PC-3 (cell line): ENCODE measurements around the gene NRG3. TPM values are rescaled to one million over a fixed set of nuclear protein-coding genes. Genes with fewer than 3 reads are reported as not detected.

Source experiments
- ATAC-seq: fragments of 200-7000 bp; cut with Tn5 transposase; 2 replicates; pipeline ENCODE4 v1.9.1; 2020; ENCODE audit warnings: mild to moderate bottlenecking, moderate library complexity
- BruUV-seq: library from RNA; stranded (reverse); fragments of 400-500 nt; replicated peaks from 2 replicates; lab custom pipeline; 2021; lab: Mats Ljungman, UMichigan
- CTCF ChIA-PET: fragments of 300-600 bp; sonication (Branson Sonifier 250); formaldehyde crosslinking; loops from one replicate; lab custom pipeline; 2022; ENCODE audit warnings: antibody characterized with exemption; lab: Charles Lee
- POLR2A ChIA-PET: fragments of 300-600 bp; sonication (Branson Sonifier 250); formaldehyde crosslinking; loops from one replicate; lab custom pipeline; 2022; ENCODE audit warnings: antibody characterized with exemption; ENCODE audit not compliant: unreplicated experiment; lab: Charles Lee
- DNase-seq: peaks from one replicate; pipeline ENCODE4 v3.0.0-alpha.2; 2015
- H2AFZ ChIP-seq: fragments of 300-600 bp; sonication (generic); 2 replicates; pipeline ENCODE4 v1.6.0; 2016; ENCODE audit warnings: antibody characterized with exemption, low read length
- H3F3A ChIP-seq: fragments of 300-600 bp; sonication (generic); one replicate; pipeline ENCODE4 v1.6.0; 2017; ENCODE audit warnings: antibody characterized with exemption, low read length, control low read depth, mild to moderate bottlenecking; ENCODE audit not compliant: unreplicated experiment
- H3K27ac ChIP-seq: fragments of 300-600 bp; sonication (generic); 2 replicates; pipeline ENCODE4 v1.5.1; 2016; ENCODE audit warnings: mild to moderate bottlenecking, low read length
- H3K27me3 ChIP-seq: fragments of 300-600 bp; sonication (generic); 2 replicates; pipeline ENCODE4 v1.6.1; 2016; ENCODE audit warnings: low read length, mixed read lengths
- H3K36me3 ChIP-seq: fragments of 300-600 bp; sonication (generic); 2 replicates; pipeline ENCODE4 v1.6.1; 2016; ENCODE audit warnings: low read depth, mixed run types, low read length, mixed read lengths
- H3K4me1 ChIP-seq: fragments of 300-600 bp; sonication (generic); 2 replicates; pipeline ENCODE4 v1.5.1; 2016; ENCODE audit warnings: low read length; ENCODE audit not compliant: insufficient read depth
- H3K4me2 ChIP-seq: fragments of 300-600 bp; sonication (generic); 2 replicates; pipeline ENCODE4 v1.6.0; 2016; ENCODE audit warnings: low read length
- H3K4me3 ChIP-seq: fragments of 300-600 bp; sonication (generic); 2 replicates; pipeline ENCODE4 v1.5.1; 2016; ENCODE audit warnings: mild to moderate bottlenecking, low read length, mixed read lengths
- H3K79me2 ChIP-seq: fragments of 300-600 bp; sonication (generic); 2 replicates; pipeline ENCODE4 v1.6.1; 2017; ENCODE audit warnings: low read length, mixed read lengths
- H3K9ac ChIP-seq: fragments of 300-600 bp; sonication (generic); 2 replicates; pipeline ENCODE4 v1.6.0; 2016; ENCODE audit warnings: mild to moderate bottlenecking, low read length
- H3K9me2 ChIP-seq: fragments of 300-600 bp; sonication (generic); replicated peaks from 2 replicates; pipeline ENCODE4 v1.6.1; 2016; ENCODE audit warnings: mixed run types, low read length, mixed read lengths
- H3K9me3 ChIP-seq: fragments of 300-600 bp; sonication (generic); 2 replicates; pipeline ENCODE4 v1.6.1; 2016; ENCODE audit warnings: low read length, mixed read lengths
- H4K20me1 ChIP-seq: fragments of 300-600 bp; sonication (generic); 2 replicates; pipeline ENCODE4 v1.6.1; 2016; ENCODE audit warnings: low read length, mixed read lengths
- EZH2 ChIP-seq: fragments of 300-600 bp; sonication (generic); IDR thresholded peaks from one replicate; pipeline ENCODE4 v1.6.1; 2017; ENCODE audit warnings: antibody characterized with exemption, mild to moderate bottlenecking, low read length; ENCODE audit not compliant: unreplicated experiment
- EZH2phosphoT487 ChIP-seq: fragments of 300-600 bp; sonication (generic); IDR thresholded peaks from 2 replicates; pipeline ENCODE4 v1.6.1; 2018; ENCODE audit warnings: mild to moderate bottlenecking, antibody characterized with exemption, low read length, borderline replicate concordance
- intact Hi-C: fragments of 100-400 bp; cut with micrococcal nuclease; formaldehyde crosslinking; loops from 2 replicates; pipeline ENCODE4 v1.9.0; 2023
- total RNA-seq: library from RNA; depleted of rRNA; stranded (reverse); fragments of >200 nt; gene quantifications from 2 replicates; pipeline ENCODE4 v1.2.3, GENCODE V29; 2014
- TF ChIP-seq, protein P1 (sequence below): fragments of 300-600 bp; sonication (generic); conservative IDR thresholded peaks from 2 replicates; pipeline ENCODE4 v1.5.1; 2017; ENCODE audit warnings: antibody characterized with exemption, low read depth, mild to moderate bottlenecking, low read length

Gene NRG3
- total RNA-seq, 1 experiment from 2014 or later, result not detected

DNA sequence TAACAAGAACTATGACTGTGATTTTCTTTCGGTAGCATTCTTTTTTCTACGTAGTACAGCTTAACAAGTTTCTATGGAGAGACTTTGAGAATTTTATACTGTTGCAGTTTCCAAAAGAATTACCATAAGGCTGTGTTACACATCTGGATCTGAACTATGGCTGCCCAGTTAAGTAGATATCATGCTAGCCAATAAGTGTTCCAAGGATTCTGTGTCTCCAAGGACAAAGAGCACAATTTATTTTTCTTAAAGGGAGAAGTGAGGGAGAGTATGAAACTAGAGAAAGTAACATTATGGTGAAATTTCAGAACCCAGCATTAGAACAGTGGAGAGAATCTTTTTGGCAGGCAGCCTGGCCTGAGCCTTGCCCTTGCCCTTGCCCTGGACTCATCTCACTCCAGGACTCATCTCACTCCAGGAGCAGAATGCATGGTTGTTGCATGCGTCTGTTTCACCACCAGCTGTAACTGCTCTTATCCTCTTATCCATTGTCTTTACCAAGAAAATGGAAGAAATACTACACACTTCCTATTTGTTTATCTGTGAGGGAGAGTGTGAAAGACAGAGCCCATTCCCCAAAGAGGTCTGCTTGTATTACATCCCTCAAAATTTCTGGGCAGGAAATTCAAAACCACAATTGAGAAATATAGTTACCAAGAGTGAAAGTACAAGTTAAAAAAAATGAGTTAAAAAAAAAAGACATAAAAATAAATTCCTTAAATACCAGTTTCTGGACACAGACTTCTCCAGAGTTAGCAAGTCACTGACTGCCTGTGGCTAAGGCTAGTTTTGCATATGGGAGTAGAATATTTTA is 1067.5 kb downstream of the NRG3 start:
- no TSS peak for BruUV-seq

DNA sequence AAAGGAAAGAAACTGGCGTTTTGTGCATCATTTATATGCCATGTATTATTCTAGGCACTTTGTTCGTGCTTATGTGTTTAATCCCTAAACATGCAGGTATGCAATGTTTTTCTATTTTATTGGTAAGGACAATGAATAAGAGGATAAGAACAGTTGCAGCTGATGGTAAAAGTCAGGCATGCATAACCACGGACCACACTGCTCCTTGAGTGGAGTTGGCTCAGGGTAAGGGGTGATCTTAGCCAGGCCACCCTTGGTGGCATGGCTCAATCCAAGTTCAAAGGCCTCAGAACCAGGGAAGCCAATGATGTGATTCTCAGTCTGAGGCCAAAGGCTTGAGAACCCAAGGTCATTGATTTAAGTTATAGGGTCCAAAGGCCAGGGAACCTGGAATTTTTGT is 1068.1 kb downstream of the NRG3 start:
- Histone ChIP-seq H3K9me2 (no peaks in the 10 kb centered on the region), H3K4me2 (no peak overlapping the region), H3F3A (no peaks in the 10 kb centered on the region), H3K36me3 (no peaks in the 10 kb centered on the region), H3K4me1 (no peaks in the 10 kb centered on the region), H3K9me3 (no peaks in the 10 kb centered on the region; the same call in 1 of the 2 replicates), H4K20me1 (no peaks in the 10 kb centered on the region), H3K79me2 (no peaks in the 10 kb centered on the region), H3K27ac (no peak overlapping the region), H3K9ac (no peak overlapping the region), H3K27me3 (no peaks in the 10 kb centered on the region), H3K4me3 (no peak overlapping the region), H2AFZ (no peak overlapping the region)
- TF ChIP-seq, protein P1, sequence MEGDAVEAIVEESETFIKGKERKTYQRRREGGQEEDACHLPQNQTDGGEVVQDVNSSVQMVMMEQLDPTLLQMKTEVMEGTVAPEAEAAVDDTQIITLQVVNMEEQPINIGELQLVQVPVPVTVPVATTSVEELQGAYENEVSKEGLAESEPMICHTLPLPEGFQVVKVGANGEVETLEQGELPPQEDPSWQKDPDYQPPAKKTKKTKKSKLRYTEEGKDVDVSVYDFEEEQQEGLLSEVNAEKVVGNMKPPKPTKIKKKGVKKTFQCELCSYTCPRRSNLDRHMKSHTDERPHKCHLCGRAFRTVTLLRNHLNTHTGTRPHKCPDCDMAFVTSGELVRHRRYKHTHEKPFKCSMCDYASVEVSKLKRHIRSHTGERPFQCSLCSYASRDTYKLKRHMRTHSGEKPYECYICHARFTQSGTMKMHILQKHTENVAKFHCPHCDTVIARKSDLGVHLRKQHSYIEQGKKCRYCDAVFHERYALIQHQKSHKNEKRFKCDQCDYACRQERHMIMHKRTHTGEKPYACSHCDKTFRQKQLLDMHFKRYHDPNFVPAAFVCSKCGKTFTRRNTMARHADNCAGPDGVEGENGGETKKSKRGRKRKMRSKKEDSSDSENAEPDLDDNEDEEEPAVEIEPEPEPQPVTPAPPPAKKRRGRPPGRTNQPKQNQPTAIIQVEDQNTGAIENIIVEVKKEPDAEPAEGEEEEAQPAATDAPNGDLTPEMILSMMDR, result no peak
- TF ChIP-seq EZH2 (no peak), EZH2phosphoT487 (no peak)
- CTCF ChIA-PET, result no interaction called here
- intact Hi-C loops, result no loop called here
- BruUV-seq, result no TSS peak
- ATAC-seq (no peak), DNase-seq (no peak)
- POLR2A ChIA-PET, result no interaction called here

More for the DNA sequence above, 1067.5 kb downstream of the NRG3 start:
- no peaks in the 10 kb centered on the region for H4K20me1 ChIP-seq
- H2AFZ ChIP-seq, result no peak overlapping the region
- DNase-seq (no peak), ATAC-seq (no peak)
- H3K36me3 ChIP-seq, result no peaks in the 10 kb centered on the region
- no peak overlapping the region for H3K4me3 ChIP-seq
- intact Hi-C loops, result no loop called here
- H3K4me2 ChIP-seq, result no peak overlapping the region
- H3K27ac ChIP-seq, result no peak overlapping the region
- H3K4me1 ChIP-seq, result no peaks in the 10 kb centered on the region
- H3F3A ChIP-seq, result no peaks in the 10 kb centered on the region
- no peaks in the 10 kb centered on the region for H3K27me3 ChIP-seq
- H3K79me2 ChIP-seq, result no peaks in the 10 kb centered on the region
- H3K9me3 ChIP-seq, result no peaks in the 10 kb centered on the region; the same call in 1 of the 2 replicates
- no peaks in the 10 kb centered on the region for H3K9me2 ChIP-seq
- CTCF ChIA-PET, result no interaction called here
- POLR2A ChIA-PET, result no interaction called here
- TF ChIP-seq, protein P1, result no peak
- TF ChIP-seq EZH2phosphoT487 (no peak), EZH2 (no peak)
- no peak overlapping the region for H3K9ac ChIP-seq
